Liver (tissue), 9 donors: ENCODE measurements around the gene FZD10. TPM values are rescaled to one million over a fixed set of nuclear protein-coding genes. Genes with fewer than 3 reads are reported as not detected.

Experiments
- DNase-seq: peaks from one replicate; pipeline ENCODE4 v3.0.0-alpha.2; 2017; ENCODE audit warnings: low spot score
- H3K27ac ChIP-seq, 2 donors: one replicate each; pipeline ENCODE4 v1.7.0; 2013; ENCODE audit warnings: inconsistent platforms in 2 of 2, low read length in 2 of 2, control low read depth in 1 of 2, low read depth in 1 of 2, mild to moderate bottlenecking in 1 of 2
- H3K27me3 ChIP-seq, 4 donors: one replicate each; pipeline versions ENCODE4 v1.6.1 to v1.7.0; 2013; ENCODE audit warnings: low read length in 3 of 4, inconsistent platforms in 1 of 4, mild to moderate bottlenecking in 1 of 4, moderate library complexity in 1 of 4; ENCODE audit not compliant: control insufficient read depth in 4 of 4, insufficient read depth in 4 of 4
- H3K36me3 ChIP-seq, 4 donors: one replicate each; pipeline versions ENCODE4 v1.6.1 to v1.7.0; 2013; ENCODE audit warnings: low read length in 3 of 4, mild to moderate bottlenecking in 3 of 4, low read depth in 1 of 4, moderate library complexity in 1 of 4; ENCODE audit not compliant: control insufficient read depth in 4 of 4, insufficient read depth in 3 of 4
- H3K4me1 ChIP-seq, 4 donors: one replicate each; pipeline versions ENCODE4 v1.6.1 to v1.7.0; 2013; ENCODE audit warnings: low read length in 3 of 4, mild to moderate bottlenecking in 3 of 4, moderate library complexity in 1 of 4; ENCODE audit not compliant: control insufficient read depth in 4 of 4, insufficient read depth in 4 of 4
- H3K4me3 ChIP-seq, 3 donors: one replicate each; pipeline versions ENCODE4 v1.6.1 to v1.7.0; 2013; ENCODE audit warnings: low read length in 3 of 3, control low read depth in 1 of 3, low read depth in 1 of 3, mild to moderate bottlenecking in 1 of 3
- H3K9ac ChIP-seq, 2 donors: one replicate each; pipeline ENCODE4 v1.7.0; 2013; ENCODE audit warnings: low read length in 2 of 2, mild to moderate bottlenecking in 2 of 2, moderate library complexity in 2 of 2, control low read depth in 1 of 2, low read depth in 1 of 2
- H3K9me3 ChIP-seq, 4 donors: one replicate each; pipeline versions ENCODE4 v1.6.1 to v1.7.0; 2013; ENCODE audit warnings: low read length in 3 of 4; ENCODE audit not compliant: control insufficient read depth in 4 of 4
- EGR1 ChIP-seq, 2 donors: IDR thresholded peaks; 2 replicates each; pipeline ENCODE4 v1.6.1; 2016 to 2018; ENCODE audit warnings: antibody characterized with exemption in 2 of 2, low read depth in 2 of 2
- FOXA1 ChIP-seq: IDR thresholded peaks from 2 replicates; pipeline ENCODE4 v1.6.1; 2016; ENCODE audit warnings: antibody characterized with exemption
- FOXA2 ChIP-seq: IDR thresholded peaks from 2 replicates; pipeline ENCODE4 v1.6.1; 2016; ENCODE audit warnings: antibody characterized with exemption
- JUND ChIP-seq, 2 donors: IDR thresholded peaks; 2 replicates each; pipeline ENCODE4 v1.6.1; 2016; ENCODE audit warnings: antibody characterized with exemption in 2 of 2
- NR2F2 ChIP-seq: IDR thresholded peaks from 2 replicates; pipeline ENCODE4 v1.6.1; 2016; ENCODE audit warnings: antibody characterized with exemption
- SP1 ChIP-seq: IDR thresholded peaks from 2 replicates; pipeline ENCODE4 v1.6.1; 2018; ENCODE audit warnings: antibody characterized with exemption, mild to moderate bottlenecking
- TAF1 ChIP-seq: conservative IDR thresholded peaks from 2 replicates; pipeline ENCODE4 v1.6.1; 2016; ENCODE audit warnings: antibody characterized with exemption, mild to moderate bottlenecking
- WGBS: extraction: QIAGEN DNeasy Blood & Tissue Kit; methylation state at CpG from one replicate; pipeline ENCODE4 v1.1.7; 2013; 5-methylcytosine and 5-hydroxymethylcytosine counted together
- polyA plus RNA-seq, 2 donors: library from polyadenylated mRNA; stranded (reverse) in 1 of 2; unstranded in 1 of 2; fragments of 200-250 nt in 1 of 2; fragments of >200 nt in 1 of 2; fragmentation: Nextera tagmentation in 1 of 2; extraction: Ambion mirVana in 1 of 2; gene quantifications; one replicate each; pipeline versions ENCODE4 v1.2.1 to v1.2.3, GENCODE V29; 2013 to 2015
- total RNA-seq, 2 donors: library from RNA; depleted of rRNA; stranded (reverse); fragments of >200 nt; gene quantifications; one replicate each; pipeline ENCODE4 v1.2.3, GENCODE V29; 2014
- TF ChIP-seq, protein P1 (sequence below): IDR thresholded peaks from 2 replicates; pipeline ENCODE4 v1.6.1; 2016; ENCODE audit warnings: antibody characterized with exemption
- TF ChIP-seq, protein P2 (sequence below): fragments of 150-350 bp; IDR thresholded peaks from 2 replicates; pipeline ENCODE4 v1.5.1; 2017; ENCODE audit warnings: improper control_type of control experiment, low read depth, low read length; ENCODE audit not compliant: missing input control
- TF ChIP-seq, protein P3 (sequence below): IDR thresholded peaks from 2 replicates; pipeline ENCODE4 v1.6.1; 2016; ENCODE audit warnings: antibody characterized with exemption
- TF ChIP-seq, protein P4 (sequence below): IDR thresholded peaks from 2 replicates; pipeline ENCODE4 v1.6.1; 2016; ENCODE audit warnings: antibody characterized with exemption, mild to moderate bottlenecking
- donor health status: healthy.
- donor health status: healthy.
- donor health status: healthy.
- donor health status: healthy.
- donor health status: healthy.

Gene FZD10
- total and polyA plus RNA-seq, 4 donors, result 0.02 TPM; not detected in 3

DNA sequence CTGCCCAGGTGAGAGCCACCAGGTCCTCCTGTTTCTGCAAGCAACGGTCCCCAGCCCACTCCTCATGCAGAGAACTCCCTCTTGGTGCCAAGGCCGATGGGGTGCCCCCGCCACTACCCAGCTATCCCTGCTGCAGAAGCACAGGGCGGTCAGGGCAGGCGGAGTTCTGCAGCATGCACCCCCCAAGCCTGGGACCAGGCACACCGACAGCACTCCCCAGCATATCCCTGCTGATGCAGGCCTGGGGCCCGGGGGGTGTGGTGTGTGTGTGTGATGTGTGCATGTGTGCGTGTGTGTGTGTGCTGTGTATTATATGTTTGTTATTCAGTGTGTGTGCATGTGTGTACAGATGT, 27.7 kb upstream of the FZD10 start:
- Histone ChIP-seq H3K4me3 (no peak overlapping the region), H3K9me3 (peaks cover 0 to 2% (median under 1%) of the 10 kb centered on the region in 4 donors), H3K27me3 (peaks cover 0 to 8% (median 0%) of the 10 kb centered on the region in 4 donors), H3K9ac (no peak overlapping the region), H3K4me1 (no peaks in the 10 kb centered on the region), H3K36me3 (no peaks in the 10 kb centered on the region), H3K27ac (no peak overlapping the region)
- DNase-seq, result no peak
- TF ChIP-seq JUND (IDR thresholded peaks at IDR 0.05), result no peak
- TF ChIP-seq TAF1, result no peak
- TF ChIP-seq EGR1 (IDR thresholded peaks at IDR 0.05; ENCODE audit: low read depth in 2 of 2), result no peak
- TF ChIP-seq FOXA2, result no peak
- 88% methylated on average over 8 of the region's 8 CpGs for WGBS

DNA sequence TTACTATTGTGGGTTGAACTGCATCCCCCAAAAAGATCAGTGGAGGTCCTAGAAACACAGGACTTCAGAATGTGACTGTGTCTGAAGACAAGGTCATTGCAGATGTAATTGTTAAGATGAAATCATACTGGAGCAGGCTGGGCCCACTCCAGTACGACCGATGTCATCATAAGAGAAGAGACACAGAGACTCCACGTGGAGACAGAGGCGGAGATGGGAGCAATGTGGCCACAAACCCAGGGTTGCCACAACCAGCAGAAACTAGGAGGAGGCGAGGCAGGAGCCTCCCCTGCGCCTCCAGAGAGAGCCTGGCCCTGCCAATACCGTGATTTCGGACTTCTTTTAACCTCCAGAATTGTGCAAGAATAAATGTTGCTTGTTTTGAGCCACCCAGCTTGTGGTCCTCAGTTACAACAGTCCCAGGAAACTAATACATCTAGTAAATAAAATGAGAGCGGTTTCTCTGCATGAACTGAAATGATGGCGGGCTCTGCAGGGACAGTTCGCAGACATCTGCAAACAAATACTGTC, 25.7 kb upstream of the FZD10 start:
- WGBS, result 70% methylated on average over 11 of the region's 11 CpGs
- no peaks in the 10 kb centered on the region for H3K36me3 ChIP-seq
- TF ChIP-seq, protein P1, sequence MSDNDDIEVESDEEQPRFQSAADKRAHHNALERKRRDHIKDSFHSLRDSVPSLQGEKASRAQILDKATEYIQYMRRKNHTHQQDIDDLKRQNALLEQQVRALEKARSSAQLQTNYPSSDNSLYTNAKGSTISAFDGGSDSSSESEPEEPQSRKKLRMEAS, result no peak
- TF ChIP-seq, protein P2, sequence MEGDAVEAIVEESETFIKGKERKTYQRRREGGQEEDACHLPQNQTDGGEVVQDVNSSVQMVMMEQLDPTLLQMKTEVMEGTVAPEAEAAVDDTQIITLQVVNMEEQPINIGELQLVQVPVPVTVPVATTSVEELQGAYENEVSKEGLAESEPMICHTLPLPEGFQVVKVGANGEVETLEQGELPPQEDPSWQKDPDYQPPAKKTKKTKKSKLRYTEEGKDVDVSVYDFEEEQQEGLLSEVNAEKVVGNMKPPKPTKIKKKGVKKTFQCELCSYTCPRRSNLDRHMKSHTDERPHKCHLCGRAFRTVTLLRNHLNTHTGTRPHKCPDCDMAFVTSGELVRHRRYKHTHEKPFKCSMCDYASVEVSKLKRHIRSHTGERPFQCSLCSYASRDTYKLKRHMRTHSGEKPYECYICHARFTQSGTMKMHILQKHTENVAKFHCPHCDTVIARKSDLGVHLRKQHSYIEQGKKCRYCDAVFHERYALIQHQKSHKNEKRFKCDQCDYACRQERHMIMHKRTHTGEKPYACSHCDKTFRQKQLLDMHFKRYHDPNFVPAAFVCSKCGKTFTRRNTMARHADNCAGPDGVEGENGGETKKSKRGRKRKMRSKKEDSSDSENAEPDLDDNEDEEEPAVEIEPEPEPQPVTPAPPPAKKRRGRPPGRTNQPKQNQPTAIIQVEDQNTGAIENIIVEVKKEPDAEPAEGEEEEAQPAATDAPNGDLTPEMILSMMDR, result no peak
- TF ChIP-seq, protein P3, sequence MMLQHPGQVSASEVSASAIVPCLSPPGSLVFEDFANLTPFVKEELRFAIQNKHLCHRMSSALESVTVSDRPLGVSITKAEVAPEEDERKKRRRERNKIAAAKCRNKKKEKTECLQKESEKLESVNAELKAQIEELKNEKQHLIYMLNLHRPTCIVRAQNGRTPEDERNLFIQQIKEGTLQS, result no peak
- TF ChIP-seq SP1 (no peak), FOXA2 (no peak), EGR1 (IDR thresholded peaks at IDR 0.05; ENCODE audit: low read depth in 2 of 2) (no peak), FOXA1 (no peak), TAF1 (no peak), NR2F2 (no peak)
- TF ChIP-seq, protein P4, sequence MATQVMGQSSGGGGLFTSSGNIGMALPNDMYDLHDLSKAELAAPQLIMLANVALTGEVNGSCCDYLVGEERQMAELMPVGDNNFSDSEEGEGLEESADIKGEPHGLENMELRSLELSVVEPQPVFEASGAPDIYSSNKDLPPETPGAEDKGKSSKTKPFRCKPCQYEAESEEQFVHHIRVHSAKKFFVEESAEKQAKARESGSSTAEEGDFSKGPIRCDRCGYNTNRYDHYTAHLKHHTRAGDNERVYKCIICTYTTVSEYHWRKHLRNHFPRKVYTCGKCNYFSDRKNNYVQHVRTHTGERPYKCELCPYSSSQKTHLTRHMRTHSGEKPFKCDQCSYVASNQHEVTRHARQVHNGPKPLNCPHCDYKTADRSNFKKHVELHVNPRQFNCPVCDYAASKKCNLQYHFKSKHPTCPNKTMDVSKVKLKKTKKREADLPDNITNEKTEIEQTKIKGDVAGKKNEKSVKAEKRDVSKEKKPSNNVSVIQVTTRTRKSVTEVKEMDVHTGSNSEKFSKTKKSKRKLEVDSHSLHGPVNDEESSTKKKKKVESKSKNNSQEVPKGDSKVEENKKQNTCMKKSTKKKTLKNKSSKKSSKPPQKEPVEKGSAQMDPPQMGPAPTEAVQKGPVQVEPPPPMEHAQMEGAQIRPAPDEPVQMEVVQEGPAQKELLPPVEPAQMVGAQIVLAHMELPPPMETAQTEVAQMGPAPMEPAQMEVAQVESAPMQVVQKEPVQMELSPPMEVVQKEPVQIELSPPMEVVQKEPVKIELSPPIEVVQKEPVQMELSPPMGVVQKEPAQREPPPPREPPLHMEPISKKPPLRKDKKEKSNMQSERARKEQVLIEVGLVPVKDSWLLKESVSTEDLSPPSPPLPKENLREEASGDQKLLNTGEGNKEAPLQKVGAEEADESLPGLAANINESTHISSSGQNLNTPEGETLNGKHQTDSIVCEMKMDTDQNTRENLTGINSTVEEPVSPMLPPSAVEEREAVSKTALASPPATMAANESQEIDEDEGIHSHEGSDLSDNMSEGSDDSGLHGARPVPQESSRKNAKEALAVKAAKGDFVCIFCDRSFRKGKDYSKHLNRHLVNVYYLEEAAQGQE, result no peak
- H3K9ac ChIP-seq, result no peak overlapping the region
- H3K9me3 ChIP-seq, result no peaks in the 10 kb centered on the region
- H3K4me1 ChIP-seq, result no peaks in the 10 kb centered on the region
- peaks cover 0 to 8% (median 0%) of the 10 kb centered on the region in 4 donors for H3K27me3 ChIP-seq
- H3K4me3 ChIP-seq, result no peak overlapping the region
- no peak for DNase-seq
- H3K27ac ChIP-seq, result no peak overlapping the region
